K562 (cell line): ENCODE data around the gene DUXB. TPM values are rescaled to one million over a fixed set of nuclear protein-coding genes. Genes with fewer than 3 reads are reported as not detected.

ENCODE experiments used
- BCOR ChIP-seq: fragments of 450-650 bp; IDR thresholded peaks from 2 replicates; pipeline ENCODE4 v1.6.1; 2016
- CHCHD3 ChIP-seq: fragments of 250-450 bp; sonication (Bioruptor Pico); IDR thresholded peaks from 2 replicates; pipeline ENCODE4 v2.1.2; 2022; ENCODE audit warnings: mild to moderate bottlenecking
- DLX4 ChIP-seq: fragments of 250-450 bp; sonication (Bioruptor Pico); IDR thresholded peaks from 2 replicates; pipeline ENCODE4 v1.6.1; 2021; ENCODE audit warnings: mild to moderate bottlenecking
- ERF ChIP-seq: fragments of 450-650 bp; formaldehyde crosslinking; IDR thresholded peaks from 2 replicates; pipeline ENCODE4 v1.4.0; 2020; ENCODE audit warnings: mild to moderate bottlenecking, mixed read lengths
- HDAC1 ChIP-seq, 2 experiments: fragments of 450-650 bp; IDR thresholded peaks; 2 replicates each; pipeline ENCODE4 v1.6.1; 2016 to 2017; ENCODE audit warnings: inconsistent platforms in 1 of 2, mild to moderate bottlenecking in 1 of 2, moderate library complexity in 1 of 2
- HMGN3 ChIP-seq: IDR thresholded peaks from 2 replicates; pipeline ENCODE4 v1.6.1; 2011; ENCODE audit warnings: borderline replicate concordance, low read depth, mild to moderate bottlenecking, mixed read lengths, low read length; ENCODE audit not compliant: insufficient read length; ENCODE audit errors: extremely low read depth
- JUND ChIP-seq, 2 experiments: IDR thresholded peaks; 2 replicates in 1 of 2; 3 replicates in 1 of 2; pipeline ENCODE4 v1.6.1; 2011; ENCODE audit warnings: borderline replicate concordance in 2 of 2, low read depth in 2 of 2, low read length in 2 of 2, improper control_type of control experiment in 1 of 2, missing biosample characterization in 1 of 2, missing genetic modification characterization in 1 of 2, missing genetic modification reagents in 1 of 2
- KLF10 ChIP-seq: fragments of 250-450 bp; sonication (Bioruptor Pico); IDR thresholded peaks from 2 replicates; pipeline ENCODE4 v1.6.1; 2021; ENCODE audit warnings: matching md5 sums
- MAFK ChIP-seq: IDR thresholded peaks from 2 replicates; pipeline ENCODE4 v1.6.1; 2011; ENCODE audit warnings: low read length, improper control_type of control experiment
- MYBL2 ChIP-seq, 2 experiments: fragments of 450-650 bp in 1 of 2; sonication (generic) in 1 of 2; formaldehyde crosslinking in 1 of 2; IDR thresholded peaks; 2 replicates each; pipeline versions ENCODE4 v1.6.1 to v1.8.1; 2017 to 2022; ENCODE audit warnings: borderline replicate concordance in 1 of 2, inconsistent platforms in 1 of 2, low read depth in 1 of 2, mild to moderate bottlenecking in 1 of 2, missing genetic modification reagents in 1 of 2, moderate library complexity in 1 of 2
- NR4A1 ChIP-seq, 2 experiments: fragments of 250-450 bp in 1 of 2; fragments of 450-650 bp in 1 of 2; sonication (Bioruptor Pico) in 1 of 2; IDR thresholded peaks; 2 replicates each; pipeline versions ENCODE4 v1.4.0 to v1.6.1; 2016 to 2020; ENCODE audit warnings: mild to moderate bottlenecking in 2 of 2, missing compliant biosample characterization in 1 of 2, missing genetic modification characterization in 1 of 2, moderate library complexity in 1 of 2
- PCBP1 ChIP-seq: fragments of 200-400 bp; formaldehyde crosslinking; IDR thresholded peaks from 2 replicates; pipeline ENCODE4 v1.6.1; 2018; ENCODE audit warnings: mild to moderate bottlenecking, low read depth, low read length; ENCODE audit not compliant: poor library complexity, severe bottlenecking
- SMARCA5 ChIP-seq: fragments of 450-650 bp; IDR thresholded peaks from 2 replicates; pipeline ENCODE4 v1.6.1; 2016
- ZEB2 ChIP-seq: fragments of 450-650 bp; IDR thresholded peaks from 2 replicates; pipeline ENCODE4 v1.6.1; 2016
- ZNF583 ChIP-seq: fragments of 250-450 bp; sonication (Bioruptor Pico); IDR thresholded peaks from 2 replicates; pipeline ENCODE4 v1.4.0; 2020
- ZNF778 ChIP-seq: fragments of 450-650 bp; formaldehyde crosslinking; IDR thresholded peaks from 2 replicates; pipeline ENCODE4 v1.4.0; 2020; ENCODE audit warnings: mild to moderate bottlenecking, moderate library complexity
- polyA plus RNA-seq, 8 experiments: library from polyadenylated mRNA; depleted of rRNA in 4 of 8; stranded (reverse) in 5 of 8; unstranded in 3 of 8; fragments of >200 nt; fragmentation: Nextera tagmentation in 2 of 8; fragmentation: Illumina TruSeq in 1 of 8; extraction: Ambion mirVana in 2 of 8; extraction: Trizol in 1 of 8; gene quantifications; 2 replicates each; pipeline versions ENCODE4 v1.2.1 to v1.2.3, GENCODE V29; 2011 to 2014; ENCODE audit warnings: inconsistent platforms in 1 of 8, missing spikeins in 1 of 8
- total RNA-seq, 7 experiments: library from RNA; depleted of rRNA in 6 of 7; stranded (reverse); fragments of >200 nt in 6 of 7; fragmentation: Illumina TruSeq in 2 of 7; extraction: Trizol in 2 of 7; gene quantifications; 2 replicates each; pipeline versions ENCODE4 v1.2.1 to v1.2.3, GENCODE V29; 2011 to 2021; ENCODE audit warnings: low replicate concordance in 1 of 7
- TF ChIP-seq, protein P1 (sequence below): fragments of 450-650 bp; IDR thresholded peaks from 2 replicates; pipeline ENCODE4 v1.6.1; 2017; ENCODE audit warnings: antibody characterized with exemption
- TF ChIP-seq, protein P2 (sequence below): sonication (generic); formaldehyde crosslinking; IDR thresholded peaks from 2 replicates; pipeline ENCODE4 v1.8.1; 2022; ENCODE audit warnings: missing genetic modification reagents
- TF ChIP-seq, protein P3 (sequence below): fragments of 450-650 bp; formaldehyde crosslinking; IDR thresholded peaks from 2 replicates; pipeline ENCODE4 v1.4.0; 2020; ENCODE audit warnings: mild to moderate bottlenecking, moderate library complexity
- TF ChIP-seq, protein P4 (sequence below): fragments of 450-650 bp; IDR thresholded peaks from 2 replicates; pipeline ENCODE4 v1.6.1; 2016; ENCODE audit warnings: low read depth, mild to moderate bottlenecking, moderate library complexity

Gene DUXB
- total and polyA plus RNA-seq, 9 of the 15 experiments (the other 6 are each of a cell fraction or from before 2014, with no cell fraction given), result not detected

- TF ChIP-seq, protein P1, sequence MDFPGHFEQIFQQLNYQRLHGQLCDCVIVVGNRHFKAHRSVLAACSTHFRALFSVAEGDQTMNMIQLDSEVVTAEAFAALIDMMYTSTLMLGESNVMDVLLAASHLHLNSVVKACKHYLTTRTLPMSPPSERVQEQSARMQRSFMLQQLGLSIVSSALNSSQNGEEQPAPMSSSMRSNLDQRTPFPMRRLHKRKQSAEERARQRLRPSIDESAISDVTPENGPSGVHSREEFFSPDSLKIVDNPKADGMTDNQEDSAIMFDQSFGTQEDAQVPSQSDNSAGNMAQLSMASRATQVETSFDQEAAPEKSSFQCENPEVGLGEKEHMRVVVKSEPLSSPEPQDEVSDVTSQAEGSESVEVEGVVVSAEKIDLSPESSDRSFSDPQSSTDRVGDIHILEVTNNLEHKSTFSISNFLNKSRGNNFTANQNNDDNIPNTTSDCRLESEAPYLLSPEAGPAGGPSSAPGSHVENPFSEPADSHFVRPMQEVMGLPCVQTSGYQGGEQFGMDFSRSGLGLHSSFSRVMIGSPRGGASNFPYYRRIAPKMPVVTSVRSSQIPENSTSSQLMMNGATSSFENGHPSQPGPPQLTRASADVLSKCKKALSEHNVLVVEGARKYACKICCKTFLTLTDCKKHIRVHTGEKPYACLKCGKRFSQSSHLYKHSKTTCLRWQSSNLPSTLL, result peak; percentile 76
- TF ChIP-seq ZEB2, result peak; percentile 36; the same call in 1 of the 2 replicates
- no peak for TF ChIP-seq DLX4 (CRISPR knock-in tag)
- TF ChIP-seq KLF10, result no peak
- no peak for TF ChIP-seq MAFK
- no peak for TF ChIP-seq PCBP1
- TF ChIP-seq ERF (CRISPR knock-in tag), result no peak
- no peak for TF ChIP-seq ZNF583 (CRISPR knock-in tag)
- no peak for TF ChIP-seq HMGN3
- TF ChIP-seq ZNF778 (CRISPR knock-in tag), result no peak
- TF ChIP-seq HDAC1 (IDR thresholded peaks at IDR 0.05), result no peak
- no peak for TF ChIP-seq CHCHD3 (CRISPR knock-in tag)
- TF ChIP-seq NR4A1 (CRISPR knock-in tag; IDR thresholded peaks at IDR 0.05), result no peak
- no peak for TF ChIP-seq NR4A1 (tag; IDR thresholded peaks at IDR 0.05)
- TF ChIP-seq, protein P2, sequence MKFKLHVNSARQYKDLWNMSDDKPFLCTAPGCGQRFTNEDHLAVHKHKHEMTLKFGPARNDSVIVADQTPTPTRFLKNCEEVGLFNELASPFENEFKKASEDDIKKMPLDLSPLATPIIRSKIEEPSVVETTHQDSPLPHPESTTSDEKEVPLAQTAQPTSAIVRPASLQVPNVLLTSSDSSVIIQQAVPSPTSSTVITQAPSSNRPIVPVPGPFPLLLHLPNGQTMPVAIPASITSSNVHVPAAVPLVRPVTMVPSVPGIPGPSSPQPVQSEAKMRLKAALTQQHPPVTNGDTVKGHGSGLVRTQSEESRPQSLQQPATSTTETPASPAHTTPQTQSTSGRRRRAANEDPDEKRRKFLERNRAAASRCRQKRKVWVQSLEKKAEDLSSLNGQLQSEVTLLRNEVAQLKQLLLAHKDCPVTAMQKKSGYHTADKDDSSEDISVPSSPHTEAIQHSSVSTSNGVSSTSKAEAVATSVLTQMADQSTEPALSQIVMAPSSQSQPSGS (CRISPR knock-in tag), result no peak
- no peak for TF ChIP-seq MYBL2 (IDR thresholded peaks at IDR 0.05; ENCODE audit: low read depth)
- TF ChIP-seq MYBL2 (CRISPR knock-in tag; IDR thresholded peaks at IDR 0.05; ENCODE audit: borderline replicate concordance), result no peak
- TF ChIP-seq, protein P3, sequence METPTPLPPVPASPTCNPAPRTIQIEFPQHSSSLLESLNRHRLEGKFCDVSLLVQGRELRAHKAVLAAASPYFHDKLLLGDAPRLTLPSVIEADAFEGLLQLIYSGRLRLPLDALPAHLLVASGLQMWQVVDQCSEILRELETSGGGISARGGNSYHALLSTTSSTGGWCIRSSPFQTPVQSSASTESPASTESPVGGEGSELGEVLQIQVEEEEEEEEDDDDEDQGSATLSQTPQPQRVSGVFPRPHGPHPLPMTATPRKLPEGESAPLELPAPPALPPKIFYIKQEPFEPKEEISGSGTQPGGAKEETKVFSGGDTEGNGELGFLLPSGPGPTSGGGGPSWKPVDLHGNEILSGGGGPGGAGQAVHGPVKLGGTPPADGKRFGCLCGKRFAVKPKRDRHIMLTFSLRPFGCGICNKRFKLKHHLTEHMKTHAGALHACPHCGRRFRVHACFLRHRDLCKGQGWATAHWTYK (CRISPR knock-in tag), result no peak
- TF ChIP-seq, protein P4, sequence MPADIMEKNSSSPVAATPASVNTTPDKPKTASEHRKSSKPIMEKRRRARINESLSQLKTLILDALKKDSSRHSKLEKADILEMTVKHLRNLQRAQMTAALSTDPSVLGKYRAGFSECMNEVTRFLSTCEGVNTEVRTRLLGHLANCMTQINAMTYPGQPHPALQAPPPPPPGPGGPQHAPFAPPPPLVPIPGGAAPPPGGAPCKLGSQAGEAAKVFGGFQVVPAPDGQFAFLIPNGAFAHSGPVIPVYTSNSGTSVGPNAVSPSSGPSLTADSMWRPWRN, result no peak
- no peak for TF ChIP-seq SMARCA5
- no peak for TF ChIP-seq BCOR
- TF ChIP-seq JUND (IDR thresholded peaks at IDR 0.05; ENCODE audit: borderline replicate concordance, low read depth, low read length), result peak; percentile 77
- peak; percentile 56; the same call in 1 of the 3 replicates for TF ChIP-seq JUND (tag; IDR thresholded peaks at IDR 0.05; ENCODE audit: borderline replicate concordance, low read depth, low read length)
Observed at GRCh38 chr16:75702242-75702641, 981 bp upstream of the DUXB start (continued).
